GM12878 (cell line): ENCODE measurements around the gene DNAH17.

ENCODE experiments used
- CREB1 ChIP-seq: IDR thresholded peaks from 2 replicates; pipeline ENCODE4 v1.6.1; 2012; ENCODE audit warnings: low read depth, mild to moderate bottlenecking, inconsistent platforms
- EZH2 ChIP-seq: IDR thresholded peaks from 2 replicates; pipeline ENCODE4 v1.6.1; 2012; ENCODE audit warnings: low read depth, mild to moderate bottlenecking, control low read depth, inconsistent platforms, low read length, borderline replicate concordance; ENCODE audit not compliant: control insufficient read depth
- MAX ChIP-seq: IDR thresholded peaks from 2 replicates; pipeline ENCODE4 v1.6.1; 2012; ENCODE audit warnings: low read depth, low read length, improper control_type of control experiment
- SIN3A ChIP-seq: IDR thresholded peaks from 2 replicates; pipeline ENCODE4 v1.6.1; 2012; ENCODE audit warnings: low read depth, low read length, improper control_type of control experiment
- SMAD1 ChIP-seq: fragments of 450-650 bp; IDR thresholded peaks from 2 replicates; pipeline ENCODE4 v1.6.1; 2018; ENCODE audit warnings: mild to moderate bottlenecking, low read depth; ENCODE audit not compliant: partially characterized antibody
- SMARCA5 ChIP-seq: fragments of 450-650 bp; IDR thresholded peaks from 2 replicates; pipeline ENCODE4 v1.6.1; 2017; ENCODE audit warnings: mild to moderate bottlenecking

GRCh38 chr17:78498848-78499247 lies 78.3 kb downstream of the DNAH17 start:
- TF ChIP-seq EZH2 (no peak), SIN3A (no peak), SMAD1 (no peak), SMARCA5 (no peak), CREB1 (no peak), MAX (no peak)
